Left colon (tissue), 2 donors: ENCODE results near the gene AGPAT4. TPM values are rescaled to one million over a fixed set of nuclear protein-coding genes. Genes with fewer than 3 reads are reported as not detected.
A peak's percentile ranks its signal among the peaks of the same experiment; 100 is the strongest.

Experiments
- ATAC-seq: fragments of 200-7000 bp; cut with Tn5 transposase; one replicate; pipeline ENCODE4 v1.9.1; 2020; ENCODE audit warnings: mild to moderate bottlenecking, moderate library complexity
- DNase-seq, 2 donors: peaks; one replicate each; pipeline ENCODE4 v3.0.0-alpha.2; 2020
- intact Hi-C, 2 donors: fragments of 100-400 bp; cut with DNase I in 1 of 2; cut with micrococcal nuclease in 1 of 2; formaldehyde crosslinking; loops; one replicate each; pipeline versions ENCODE4 v1.11.2 to v1.14.0; 2022; cut with DNase I, micrococcal nuclease
- total RNA-seq, 2 donors: library from RNA; stranded (reverse); fragmentation: NEBNext Ultra II Directional; extraction: Animal tissue kit (Norgen Biotek cat#: 25700); gene quantifications; one replicate each; pipeline ENCODE4 v1.2.1, GENCODE V29; 2021
- donor health status: DM: no; HTN: no; CAD: no.
- donor health status: DM: yes; HTN: yes; CAD: no.

AGPAT4 gene
- total RNA-seq, 2 donors from 2014 or later: 9.5 to 9.8 TPM

DNA sequence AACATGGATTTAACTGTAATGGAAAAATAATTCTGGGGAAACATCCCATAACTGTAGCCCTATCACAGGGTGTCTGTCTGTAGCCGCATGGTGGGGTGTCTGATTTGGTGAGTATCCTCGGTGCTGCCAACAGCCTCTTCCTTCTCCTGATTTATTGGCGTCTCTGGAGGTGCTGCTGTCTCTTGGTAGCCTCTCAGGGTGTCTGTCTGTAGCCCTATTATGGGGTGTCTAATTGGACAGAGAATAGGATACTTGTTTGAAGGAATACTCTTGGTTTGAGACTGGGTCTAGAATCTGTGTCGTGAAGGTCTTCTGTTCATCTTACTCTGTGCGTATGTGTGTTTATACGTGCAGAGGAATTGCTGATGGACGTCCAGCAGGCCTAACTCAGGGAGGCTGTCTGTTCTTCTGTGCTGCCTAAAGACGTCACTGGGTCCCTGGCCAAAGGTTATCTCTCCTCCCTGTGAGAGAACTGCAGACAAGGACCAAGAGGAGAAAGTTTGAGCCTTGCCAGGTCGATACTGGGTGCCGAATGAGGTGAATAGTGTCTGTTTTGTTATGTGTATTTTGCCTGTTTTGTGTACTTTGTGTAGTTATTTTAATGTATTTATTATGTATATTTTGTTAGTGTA is 18.9 kb upstream of the AGPAT4 start:
- DNase-seq (no peak), ATAC-seq (no peak)
- intact Hi-C loops: no loop called here

DNA sequence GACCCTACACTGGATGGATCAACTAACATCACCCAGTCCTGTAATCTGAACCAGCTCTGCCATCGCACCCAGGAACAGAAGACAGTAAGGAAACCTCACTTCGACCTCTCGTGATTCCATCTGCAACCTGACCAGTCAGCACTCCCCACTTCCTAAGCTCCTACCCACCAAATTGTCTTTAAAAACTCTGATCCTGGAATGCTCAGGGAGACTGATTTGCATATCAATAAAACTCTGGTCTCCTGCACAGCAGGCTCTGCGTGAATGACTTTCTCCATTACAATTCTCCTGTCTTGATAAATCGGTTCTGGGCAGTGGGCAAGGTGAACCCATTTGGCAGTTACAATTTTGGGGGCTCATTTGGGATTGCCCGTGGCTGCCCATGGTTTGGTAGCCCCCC is 18.3 kb upstream of the AGPAT4 start:
- no peak for ATAC-seq
- intact Hi-C loops: no loop called here
- no peak for DNase-seq

DNA sequence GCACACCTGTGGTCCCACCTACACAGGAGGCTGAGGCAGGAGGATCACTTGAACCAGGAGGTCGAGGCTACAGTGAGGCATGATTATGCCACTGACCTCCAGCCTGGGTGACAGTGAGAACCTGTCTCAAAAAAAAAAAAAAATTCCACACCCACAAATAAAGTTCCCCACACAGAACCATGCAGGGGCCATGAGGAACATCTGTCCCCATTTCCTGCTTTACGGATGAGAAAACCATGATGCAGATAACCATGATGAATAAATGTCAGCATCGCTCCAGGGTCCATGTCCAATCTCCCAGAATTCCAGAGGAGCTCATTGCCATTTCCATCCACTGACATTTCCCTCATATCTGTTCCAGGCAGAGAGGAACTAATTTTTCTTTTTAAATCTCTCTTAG is 16.9 kb upstream of the AGPAT4 start:
- DNase-seq: no peak
- no peak for ATAC-seq

DNA sequence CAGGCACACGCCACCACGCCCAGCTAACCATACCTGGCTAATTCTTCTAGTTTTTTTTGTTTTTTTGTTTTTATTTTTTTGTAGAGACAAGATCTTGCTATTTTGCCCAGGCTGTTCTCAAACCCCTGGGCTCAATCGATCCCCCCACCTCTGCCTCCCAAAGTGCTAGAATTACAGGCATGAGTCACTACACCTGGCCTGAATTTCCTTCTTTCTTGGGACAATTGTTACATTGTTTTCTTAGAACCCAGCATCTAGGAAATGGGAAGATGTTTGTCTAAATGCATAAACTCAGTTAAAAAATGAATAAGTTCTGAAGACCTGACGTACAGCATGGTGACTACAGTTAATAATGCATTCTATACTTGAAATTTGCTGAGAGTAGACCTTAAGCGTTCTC is 10.8 kb upstream of the AGPAT4 start:
- no peak for ATAC-seq
- intact Hi-C loops: no loop called here
- no peak for DNase-seq

More for the DNA sequence above, 16.9 kb upstream of the AGPAT4 start:
- intact Hi-C loops: no loop called here

DNA sequence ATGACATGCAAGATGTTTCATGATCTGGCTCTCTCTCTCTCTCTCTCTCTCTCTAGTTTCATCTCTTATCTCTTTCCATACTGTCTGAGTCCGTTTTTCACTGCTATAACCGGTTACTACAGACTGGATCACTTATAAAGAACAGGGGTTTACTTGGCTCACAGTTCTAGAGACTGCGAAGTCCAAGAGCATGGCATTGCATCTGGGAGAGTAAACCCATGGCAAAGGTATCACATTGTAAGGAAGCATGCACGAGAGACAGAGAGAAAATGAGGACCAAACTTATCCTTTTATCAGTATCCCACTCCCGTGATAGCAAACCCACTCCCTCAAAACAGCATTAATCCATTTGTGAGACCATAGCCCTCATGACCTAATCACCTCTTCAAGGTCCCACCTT is 7.2 kb upstream of the AGPAT4 start:
- DNase-seq (no peak), ATAC-seq (no peak)
- intact Hi-C loops: no loop called here

DNA sequence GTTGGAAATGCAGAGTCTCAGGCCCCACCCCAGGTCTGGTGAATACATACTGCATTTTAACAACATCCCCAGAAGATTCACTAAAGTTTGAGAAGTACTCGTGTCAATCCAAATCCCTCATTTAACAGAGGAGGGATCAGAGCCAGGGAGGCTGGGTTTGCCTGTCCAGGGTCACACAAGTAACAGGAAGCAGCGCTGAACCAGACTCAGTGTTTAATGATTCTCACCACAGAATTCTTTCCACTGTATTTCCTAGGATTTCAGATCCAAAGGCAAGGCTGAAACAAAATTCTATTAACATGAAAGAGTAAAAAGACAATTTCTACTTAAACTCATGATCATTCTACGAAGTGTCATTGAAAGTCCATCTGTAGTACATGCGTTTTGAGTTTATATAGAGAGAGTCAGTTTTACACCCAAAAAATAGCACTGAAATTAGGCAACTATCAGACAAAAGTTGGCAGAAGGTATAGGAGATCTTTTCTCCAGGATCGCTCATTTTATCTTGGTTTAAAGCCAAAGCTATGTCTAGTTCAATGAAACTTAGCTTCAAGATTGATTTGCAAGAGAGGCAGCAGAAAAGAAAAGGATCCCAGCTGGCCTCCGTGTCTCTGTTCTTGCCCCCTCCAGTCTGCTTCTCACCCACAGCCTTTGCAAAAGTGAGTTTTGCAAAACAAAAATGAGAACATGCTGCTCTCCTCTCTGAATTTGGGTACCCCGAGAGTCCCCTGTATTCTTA is 6.0 kb upstream of the AGPAT4 start:
- no peak for ATAC-seq
- no peak for DNase-seq
- intact Hi-C loops: no loop called here

DNA sequence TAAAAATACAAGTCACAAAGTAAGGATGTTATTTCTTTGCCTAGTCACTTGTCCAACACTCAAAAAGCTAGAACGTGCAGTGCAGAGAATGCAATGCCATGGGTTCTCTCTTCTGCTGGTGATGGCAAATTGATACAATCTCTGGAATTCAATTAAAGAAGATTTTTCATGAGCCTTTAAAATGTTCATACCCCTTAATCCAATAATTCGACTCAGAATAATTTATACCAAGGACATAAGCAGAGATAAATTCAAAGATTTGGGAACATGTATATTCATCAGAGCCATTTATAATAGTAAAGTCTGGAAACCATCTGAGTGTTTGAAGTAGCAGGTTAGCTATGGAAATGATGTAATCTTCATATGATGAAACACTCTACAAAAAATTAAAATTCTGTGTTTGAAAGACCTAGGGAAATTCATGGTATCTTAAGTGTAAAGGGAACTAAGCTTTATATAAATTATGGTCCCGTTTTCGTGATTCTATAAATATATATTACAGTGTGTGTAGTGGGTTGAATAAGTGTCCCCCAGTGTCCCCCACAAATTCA is 2.8 kb upstream of the AGPAT4 start:
- DNase-seq: no peak
- no peak for ATAC-seq
- intact Hi-C loops: no loop called here

DNA sequence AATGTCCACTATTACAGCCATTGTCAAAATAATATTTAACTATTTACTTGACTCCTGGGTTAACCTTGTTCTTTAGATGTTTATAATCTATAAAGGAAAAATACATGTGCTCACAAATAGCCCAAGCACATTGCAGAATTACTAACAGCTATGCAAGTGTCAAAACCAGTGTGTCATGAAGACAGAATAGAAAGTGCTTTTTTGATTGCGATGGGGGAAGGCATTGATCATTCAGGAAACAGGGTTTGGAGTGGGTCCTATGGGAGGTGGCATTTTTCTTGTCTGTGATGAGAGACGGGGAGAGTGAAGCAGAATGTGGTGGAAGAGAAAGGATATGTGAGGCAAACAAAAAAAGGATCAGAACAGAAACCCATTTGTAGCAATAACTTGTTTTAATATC is 1.0 kb upstream of the AGPAT4 start:
- ATAC-seq (no peak), DNase-seq (no peak)
- intact Hi-C loops: no loop called here

DNA sequence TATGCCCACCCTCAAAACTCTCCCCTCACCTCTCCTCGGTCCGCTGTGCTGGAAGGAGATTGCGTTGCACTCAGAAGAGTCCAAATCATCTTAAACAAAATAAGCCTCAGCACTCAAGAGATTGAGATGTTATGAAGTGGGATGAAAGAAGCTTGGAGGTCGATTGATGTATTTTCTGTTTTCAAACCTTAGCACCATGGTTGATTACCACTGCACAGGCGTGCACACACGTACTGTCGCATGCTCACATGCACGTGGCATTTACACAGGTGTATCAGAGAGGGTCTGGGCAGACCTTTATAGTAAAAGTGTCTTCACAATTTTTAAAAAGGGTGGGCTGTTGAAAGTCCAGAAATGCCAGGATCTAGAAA is 612 bp upstream of the AGPAT4 start:
- intact Hi-C loops: no loop called here
- ATAC-seq: no peak
- no peak for DNase-seq

DNA sequence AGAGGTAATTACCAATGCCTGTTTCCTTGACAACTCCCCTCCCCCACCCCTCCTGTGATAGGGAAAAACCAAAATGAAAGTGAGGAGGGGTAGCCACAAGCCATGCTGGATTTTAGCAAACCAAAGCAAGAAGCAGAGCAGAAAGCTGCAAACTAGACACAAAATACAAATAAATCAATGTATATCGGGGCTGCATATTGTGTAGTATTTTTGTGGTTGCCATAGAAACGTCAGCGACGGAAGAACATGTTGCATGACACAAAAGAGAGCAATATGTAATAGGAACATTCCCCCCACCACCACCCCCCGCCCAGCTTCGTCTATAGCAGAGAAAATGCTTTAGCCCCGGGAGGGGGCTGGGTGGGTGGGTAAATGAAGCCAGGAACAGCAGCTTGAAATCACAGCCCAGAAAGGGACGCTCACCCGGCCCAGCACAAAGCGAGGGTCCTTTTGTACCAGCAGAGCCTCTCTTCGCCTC is 548 bp downstream of the AGPAT4 start:
- peak; percentile 6 to 30 for DNase-seq
- no peak for ATAC-seq
- intact Hi-C loops: no loop called here

DNA sequence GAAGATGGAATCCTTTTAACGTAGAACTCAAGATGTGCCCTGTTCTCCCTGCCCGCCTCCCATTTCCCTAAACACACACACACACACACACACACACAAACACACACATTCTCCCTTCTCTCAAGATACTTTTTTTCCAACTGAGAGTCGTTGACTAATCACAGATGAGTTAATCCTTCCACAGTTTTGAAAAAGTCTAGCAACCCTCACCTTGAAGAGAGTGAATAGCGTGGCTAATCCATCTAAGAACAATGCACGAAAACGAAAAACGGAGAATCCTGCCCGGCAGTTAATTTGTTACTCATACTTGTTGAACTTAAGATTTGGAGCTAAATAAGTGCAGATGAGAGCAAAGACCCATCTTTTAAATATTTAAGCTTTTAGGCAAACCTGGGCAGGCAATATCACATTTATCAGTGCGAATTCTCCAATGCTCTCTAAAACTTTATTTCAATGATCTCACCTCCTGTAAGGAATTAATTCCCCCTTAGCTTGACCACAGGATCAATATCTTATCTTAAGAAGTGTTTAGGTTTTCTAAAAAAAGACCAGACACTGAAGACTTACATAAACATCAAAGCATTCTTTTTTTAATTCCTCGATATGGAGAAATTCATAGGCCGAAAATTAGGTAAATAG is 1.1 kb downstream of the AGPAT4 start:
- DNase-seq: no peak
- ATAC-seq: no peak
- intact Hi-C loops: no loop called here

DNA sequence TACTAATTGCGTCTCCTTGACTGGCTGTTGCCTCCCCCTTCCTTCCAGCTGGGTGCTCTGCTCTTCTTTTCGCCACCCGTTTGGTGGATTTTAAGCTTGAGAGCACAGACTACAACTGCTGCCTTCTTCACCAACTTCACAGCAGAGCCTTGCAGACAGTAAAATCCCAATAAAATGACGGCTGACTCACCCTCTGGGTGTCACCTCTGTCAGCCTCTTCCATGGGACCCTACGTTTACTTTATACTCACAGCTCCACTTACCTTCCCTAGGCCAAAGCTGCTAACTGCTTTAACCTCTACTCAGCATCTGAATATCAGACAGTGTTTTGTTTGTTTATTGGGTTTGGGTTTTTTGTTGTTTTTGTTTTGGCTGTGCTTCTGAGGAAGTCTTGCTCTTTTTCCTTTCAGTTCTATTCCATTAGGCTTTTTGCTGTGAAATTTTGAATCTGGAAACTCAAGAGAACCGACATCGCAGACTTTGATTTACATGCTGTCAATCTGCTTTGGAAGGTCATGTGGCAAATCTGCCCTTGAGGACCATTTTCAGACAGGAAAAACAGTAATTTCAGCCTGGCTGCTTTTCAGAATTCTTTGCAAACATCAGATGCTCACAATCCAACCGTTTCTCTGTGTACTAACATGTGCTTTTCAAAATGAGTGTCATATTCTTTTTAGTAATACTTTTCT is 2.4 kb downstream of the AGPAT4 start:
- intact Hi-C loops: no loop called here
- ATAC-seq: peak; percentile 51
- DNase-seq: peak in 1 of 2 donors; percentile 35

DNA sequence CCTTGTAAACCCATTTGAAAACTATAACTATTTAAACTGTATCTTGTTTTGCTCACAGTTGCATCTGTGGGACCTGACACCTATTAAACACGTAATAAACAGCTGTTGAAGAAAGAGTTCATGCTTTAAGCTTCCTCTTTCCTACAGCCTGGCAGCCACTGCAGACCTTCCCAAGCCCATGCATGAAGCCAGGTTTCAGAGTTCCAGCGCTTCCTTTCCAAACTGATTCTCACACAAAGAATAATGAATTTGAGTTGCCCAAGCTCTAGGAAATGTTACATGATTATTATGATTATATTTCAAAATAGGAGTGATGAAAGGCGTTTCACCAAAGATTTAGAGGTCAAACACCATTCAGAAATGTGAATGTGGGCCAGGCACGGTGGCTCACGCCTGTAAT is 3.7 kb downstream of the AGPAT4 start:
- intact Hi-C loops: no loop called here
- no peak for DNase-seq
- no peak for ATAC-seq

DNA sequence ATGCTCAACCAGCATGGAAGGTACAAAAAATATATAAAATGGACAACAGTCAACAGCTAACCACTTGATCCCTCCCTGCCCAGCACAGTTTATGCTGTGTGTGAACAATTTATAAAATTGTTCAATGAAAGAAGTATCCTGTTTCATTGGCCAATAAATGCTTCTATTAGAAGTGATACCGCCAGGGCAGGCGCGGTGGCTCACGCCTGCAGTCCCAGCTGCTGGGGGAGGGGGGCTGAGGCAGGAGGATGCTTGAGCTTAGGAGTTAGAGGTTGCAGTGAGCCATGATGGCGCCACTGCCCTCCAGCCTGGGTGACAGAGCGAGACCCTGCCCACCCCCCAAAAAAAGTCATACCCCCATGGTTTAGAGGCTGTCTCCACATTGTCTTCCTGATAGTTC is 4.6 kb downstream of the AGPAT4 start:
- intact Hi-C loops: no loop called here
- DNase-seq (no peak), ATAC-seq (no peak)

DNA sequence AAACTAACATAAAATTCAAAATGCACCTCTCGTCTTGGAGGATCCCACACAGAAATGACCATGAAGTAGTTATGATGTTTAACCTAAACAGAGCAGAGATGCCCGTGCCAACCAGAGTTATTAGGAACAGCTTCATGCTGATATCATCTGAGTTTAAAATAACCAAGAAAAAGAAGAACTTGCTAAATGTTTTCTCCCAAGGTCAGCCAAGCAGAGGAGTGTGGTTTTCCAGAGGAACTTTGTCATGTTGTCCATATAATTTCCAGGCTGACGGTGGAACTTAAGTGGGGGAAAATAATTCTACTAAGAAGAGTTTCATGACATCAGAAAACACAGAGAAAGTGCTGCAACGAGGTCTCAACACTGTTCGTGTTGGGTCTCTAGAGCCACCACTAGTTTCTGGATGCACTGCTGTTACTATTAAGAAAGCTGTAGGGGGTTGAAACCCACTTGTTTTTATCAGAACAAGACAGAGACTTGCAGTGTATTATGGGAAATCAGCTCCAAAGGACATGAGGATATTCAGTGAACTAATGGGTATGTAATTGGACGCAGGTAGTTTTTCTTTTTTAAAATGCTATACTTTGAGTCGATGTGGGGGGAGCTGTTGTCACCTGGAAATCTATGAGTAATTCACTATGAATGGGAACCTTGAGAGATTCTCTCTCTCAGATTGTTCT is 5.2 kb downstream of the AGPAT4 start:
- intact Hi-C loops: no loop called here
- DNase-seq (no peak), ATAC-seq (no peak)

DNA sequence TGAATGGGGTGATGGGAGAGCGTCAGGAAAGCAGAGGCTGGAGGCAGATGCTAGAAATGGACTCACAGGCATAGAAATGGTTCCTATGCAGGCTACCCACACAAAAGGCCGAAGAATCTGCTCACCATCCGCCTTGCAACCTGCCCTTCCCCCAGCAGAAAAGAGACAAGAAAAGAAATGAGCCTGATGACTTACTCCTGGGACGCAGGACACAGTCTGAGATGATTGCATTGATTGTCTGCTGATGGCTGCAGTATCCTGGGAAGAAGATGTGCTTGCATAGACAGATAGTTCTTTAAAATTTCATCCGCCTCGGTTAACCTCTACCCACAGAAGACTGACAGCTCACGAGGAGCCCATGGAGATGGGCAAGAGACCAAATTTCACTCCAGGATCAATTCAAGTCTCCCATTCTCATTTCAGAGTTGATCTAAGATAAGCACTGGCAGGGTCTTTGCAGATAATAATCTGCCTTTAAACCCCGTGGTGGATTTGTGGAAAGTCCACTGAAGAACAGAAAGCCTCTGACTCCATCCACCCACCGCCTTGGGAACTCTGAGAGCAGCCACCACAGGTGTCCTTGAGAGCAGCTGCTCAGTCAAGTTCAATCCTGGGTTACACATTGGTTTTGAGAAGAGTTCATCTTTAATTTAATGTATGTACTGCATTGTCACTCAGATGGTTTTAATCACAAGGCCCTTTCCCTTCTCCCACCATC is 7.2 kb downstream of the AGPAT4 start:
- no peak for DNase-seq
- intact Hi-C loops: no loop called here
- no peak for ATAC-seq

DNA sequence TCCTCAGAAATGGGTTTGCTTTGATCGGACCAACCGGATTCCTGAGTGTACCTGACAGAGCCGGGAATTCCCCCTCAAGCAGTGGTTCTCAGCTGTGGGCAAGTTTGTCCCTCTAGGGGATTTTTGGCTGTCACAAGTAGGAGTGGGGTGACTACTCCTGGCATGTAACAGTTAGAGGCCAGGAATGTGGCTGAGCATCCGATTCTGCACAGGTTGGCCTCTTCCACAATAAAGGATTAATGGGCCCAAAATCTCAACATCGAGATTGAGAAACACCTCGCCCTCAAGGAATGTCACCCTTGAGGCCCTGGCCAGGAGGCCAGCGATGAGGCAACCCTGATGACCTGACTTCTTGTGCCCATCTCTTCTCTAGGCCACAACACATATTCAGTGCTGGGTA is 7.9 kb downstream of the AGPAT4 start:
- ATAC-seq: no peak
- no peak for DNase-seq
- intact Hi-C loops: no loop called here

DNA sequence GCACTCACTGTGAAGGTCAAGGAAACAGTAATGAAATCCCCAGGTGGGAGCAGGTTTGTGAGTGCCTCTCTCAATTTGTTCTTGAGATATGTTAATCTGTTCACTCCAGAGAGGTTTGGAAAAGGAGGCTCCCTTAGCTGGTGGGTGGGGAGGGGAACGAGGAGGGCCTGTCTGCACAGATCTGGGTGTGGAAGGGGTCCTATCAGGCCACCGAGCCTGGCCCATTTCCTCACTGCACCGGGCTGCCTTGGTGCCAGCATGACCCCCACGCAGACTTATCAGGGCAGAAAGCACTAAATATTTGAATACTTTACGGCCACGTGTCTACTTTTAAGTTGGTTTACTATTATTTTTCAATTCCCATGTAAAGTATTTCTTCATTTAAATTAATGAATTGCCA is 8.3 kb downstream of the AGPAT4 start:
- ATAC-seq (no peak), DNase-seq (no peak)
- intact Hi-C loops: no loop called here
